ENCODE results near the gene RAB28. TPM values are rescaled to one million over a fixed set of nuclear protein-coding genes. Genes with fewer than 3 reads are reported as not detected.

The RAB28 gene
- total RNA-seq, 1 donor from 2014 or later: 17.9 TPM

DNA sequence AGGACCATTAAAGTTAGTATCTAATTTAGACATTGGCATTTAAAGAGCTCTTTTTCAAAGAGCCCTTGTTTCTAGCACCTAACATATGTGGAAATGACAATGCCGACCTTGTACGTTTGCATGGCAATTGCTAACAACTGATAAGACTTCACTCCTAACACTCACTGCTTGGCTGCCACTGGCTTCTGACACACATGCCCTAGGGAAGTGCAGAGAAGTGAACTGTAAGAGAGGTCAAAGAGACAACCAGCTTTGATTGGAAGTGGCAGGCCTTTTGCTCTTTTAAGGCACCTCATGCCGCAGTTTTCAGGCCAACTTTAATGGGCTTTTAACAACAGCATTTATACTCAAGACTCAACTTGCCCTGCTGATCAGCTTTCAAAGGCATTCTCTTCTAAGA is 158.4 kb downstream of the RAB28 start:
- no peak overlapping the region for H3K27ac ChIP-seq
- ATAC-seq (no peak), DNase-seq (no peak)

DNA sequence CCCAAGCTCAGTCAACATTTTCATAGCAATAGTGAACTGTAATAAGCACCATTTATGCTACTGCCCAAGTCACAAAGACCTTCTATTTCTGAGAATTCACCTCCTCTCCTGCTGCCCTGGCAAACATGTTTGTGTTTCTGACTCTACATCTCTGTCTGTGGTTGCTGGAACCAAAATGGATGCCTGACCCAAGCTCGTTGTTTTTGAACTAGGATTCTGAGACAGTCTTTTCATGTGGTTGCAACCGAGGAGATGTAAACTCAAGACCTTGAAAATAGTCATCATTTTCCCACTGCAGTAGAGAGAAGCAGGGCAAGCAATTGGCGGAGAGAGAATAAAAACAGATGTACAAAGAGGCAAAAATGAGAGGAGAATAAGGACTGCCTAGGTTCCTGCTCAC is 160.2 kb downstream of the RAB28 start:
- H3K27ac ChIP-seq: no peak overlapping the region
- H3K36me3 ChIP-seq: no peaks in the 10 kb centered on the region
- no peak overlapping the region for H3K4me3 ChIP-seq
- TF ChIP-seq, protein P1, sequence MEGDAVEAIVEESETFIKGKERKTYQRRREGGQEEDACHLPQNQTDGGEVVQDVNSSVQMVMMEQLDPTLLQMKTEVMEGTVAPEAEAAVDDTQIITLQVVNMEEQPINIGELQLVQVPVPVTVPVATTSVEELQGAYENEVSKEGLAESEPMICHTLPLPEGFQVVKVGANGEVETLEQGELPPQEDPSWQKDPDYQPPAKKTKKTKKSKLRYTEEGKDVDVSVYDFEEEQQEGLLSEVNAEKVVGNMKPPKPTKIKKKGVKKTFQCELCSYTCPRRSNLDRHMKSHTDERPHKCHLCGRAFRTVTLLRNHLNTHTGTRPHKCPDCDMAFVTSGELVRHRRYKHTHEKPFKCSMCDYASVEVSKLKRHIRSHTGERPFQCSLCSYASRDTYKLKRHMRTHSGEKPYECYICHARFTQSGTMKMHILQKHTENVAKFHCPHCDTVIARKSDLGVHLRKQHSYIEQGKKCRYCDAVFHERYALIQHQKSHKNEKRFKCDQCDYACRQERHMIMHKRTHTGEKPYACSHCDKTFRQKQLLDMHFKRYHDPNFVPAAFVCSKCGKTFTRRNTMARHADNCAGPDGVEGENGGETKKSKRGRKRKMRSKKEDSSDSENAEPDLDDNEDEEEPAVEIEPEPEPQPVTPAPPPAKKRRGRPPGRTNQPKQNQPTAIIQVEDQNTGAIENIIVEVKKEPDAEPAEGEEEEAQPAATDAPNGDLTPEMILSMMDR (IDR thresholded peaks at IDR 0.05): no peak
- no peaks in the 10 kb centered on the region for H3K4me1 ChIP-seq
- H3K9me3 ChIP-seq: no peaks in the 10 kb centered on the region
- ATAC-seq (no peak), DNase-seq (no peak)
- H3K27me3 ChIP-seq: no peaks in the 10 kb centered on the region
- intact Hi-C loops (cut with DNase I): no loop called here

More for the DNA sequence above, 158.4 kb downstream of the RAB28 start:
- Histone ChIP-seq H3K4me1 (no peaks in the 10 kb centered on the region), H3K27me3 (no peaks in the 10 kb centered on the region), H3K9me3 (no peaks in the 10 kb centered on the region), H3K36me3 (no peaks in the 10 kb centered on the region), H3K4me3 (no peak overlapping the region)
- intact Hi-C loops (cut with DNase I): no loop called here
- TF ChIP-seq, protein P1 (IDR thresholded peaks at IDR 0.05): no peak

DNA sequence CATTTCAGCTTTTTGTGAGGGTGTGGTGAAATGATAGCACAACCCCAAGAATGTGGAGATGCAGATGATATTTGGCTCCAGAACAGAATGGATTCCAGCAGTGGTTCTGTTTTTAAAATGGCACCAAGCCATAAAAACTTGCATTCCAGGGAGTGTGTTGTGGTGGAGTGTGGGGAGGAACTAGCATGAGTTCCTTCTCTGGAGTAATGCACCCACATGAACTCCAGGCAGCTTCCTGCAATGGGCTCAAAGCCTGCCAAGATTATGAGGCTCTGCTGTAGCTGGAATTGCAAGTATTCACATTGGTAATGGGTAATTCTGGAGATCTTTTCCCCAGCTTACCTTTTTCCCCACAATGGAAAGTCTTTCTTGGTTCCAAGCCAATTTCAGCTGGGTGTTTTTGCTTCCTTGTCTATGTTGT is 161.4 kb downstream of the RAB28 start:
- ATAC-seq: no peak
- TF ChIP-seq, protein P1 (IDR thresholded peaks at IDR 0.05): no peak
- Histone ChIP-seq H3K4me3 (no peak overlapping the region), H3K4me1 (no peaks in the 10 kb centered on the region), H3K9me3 (no peaks in the 10 kb centered on the region), H3K27me3 (no peaks in the 10 kb centered on the region), H3K36me3 (no peaks in the 10 kb centered on the region), H3K27ac (no peak overlapping the region)
- DNase-seq: no peak
- intact Hi-C loops (cut with DNase I): no loop called here

Other genes starting within 250 kb of the RAB28 start
- gene NKX3-2, start 60.2 kb upstream of the RAB28 start, total RNA-seq: not detected
- gene BOD1L1, start 143.4 kb upstream of the RAB28 start, total RNA-seq: 37.5 TPM